ENCODE data around the gene AP5Z1. TPM values are rescaled to one million over a fixed set of nuclear protein-coding genes. Genes with fewer than 3 reads are reported as not detected.

The AP5Z1 gene
- total RNA-seq, 1 donor, result 35.5 TPM

DNA sequence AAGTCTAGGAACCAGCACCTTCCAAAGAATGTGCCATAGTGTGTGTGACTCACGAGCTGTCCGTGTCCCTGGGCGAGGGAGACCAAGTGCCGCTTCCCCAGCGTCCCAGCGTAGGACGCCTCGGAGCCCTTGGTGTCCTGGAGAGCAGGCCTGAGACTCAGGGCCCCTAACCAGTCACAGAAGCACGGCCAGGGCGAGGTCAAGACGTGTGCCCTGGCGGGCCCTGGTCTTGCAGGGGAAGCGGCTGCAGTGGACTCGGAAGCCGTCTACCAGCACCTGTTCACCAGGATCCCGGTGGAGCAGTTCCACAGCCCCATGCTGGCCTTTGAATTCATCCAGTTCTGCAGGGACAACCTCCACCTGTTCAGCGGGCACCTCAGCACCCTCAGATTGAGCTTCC is 10.6 kb downstream of the AP5Z1 start:
- TF ChIP-seq, protein P1, sequence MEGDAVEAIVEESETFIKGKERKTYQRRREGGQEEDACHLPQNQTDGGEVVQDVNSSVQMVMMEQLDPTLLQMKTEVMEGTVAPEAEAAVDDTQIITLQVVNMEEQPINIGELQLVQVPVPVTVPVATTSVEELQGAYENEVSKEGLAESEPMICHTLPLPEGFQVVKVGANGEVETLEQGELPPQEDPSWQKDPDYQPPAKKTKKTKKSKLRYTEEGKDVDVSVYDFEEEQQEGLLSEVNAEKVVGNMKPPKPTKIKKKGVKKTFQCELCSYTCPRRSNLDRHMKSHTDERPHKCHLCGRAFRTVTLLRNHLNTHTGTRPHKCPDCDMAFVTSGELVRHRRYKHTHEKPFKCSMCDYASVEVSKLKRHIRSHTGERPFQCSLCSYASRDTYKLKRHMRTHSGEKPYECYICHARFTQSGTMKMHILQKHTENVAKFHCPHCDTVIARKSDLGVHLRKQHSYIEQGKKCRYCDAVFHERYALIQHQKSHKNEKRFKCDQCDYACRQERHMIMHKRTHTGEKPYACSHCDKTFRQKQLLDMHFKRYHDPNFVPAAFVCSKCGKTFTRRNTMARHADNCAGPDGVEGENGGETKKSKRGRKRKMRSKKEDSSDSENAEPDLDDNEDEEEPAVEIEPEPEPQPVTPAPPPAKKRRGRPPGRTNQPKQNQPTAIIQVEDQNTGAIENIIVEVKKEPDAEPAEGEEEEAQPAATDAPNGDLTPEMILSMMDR (IDR thresholded peaks at IDR 0.05; ENCODE audit: insufficient read depth, low read length), result no peak
- H3K4me3 ChIP-seq (ENCODE audit: low read depth, low read length), result no peak overlapping the region
- no peak for DNase-seq (ENCODE audit: low read depth)

DNA sequence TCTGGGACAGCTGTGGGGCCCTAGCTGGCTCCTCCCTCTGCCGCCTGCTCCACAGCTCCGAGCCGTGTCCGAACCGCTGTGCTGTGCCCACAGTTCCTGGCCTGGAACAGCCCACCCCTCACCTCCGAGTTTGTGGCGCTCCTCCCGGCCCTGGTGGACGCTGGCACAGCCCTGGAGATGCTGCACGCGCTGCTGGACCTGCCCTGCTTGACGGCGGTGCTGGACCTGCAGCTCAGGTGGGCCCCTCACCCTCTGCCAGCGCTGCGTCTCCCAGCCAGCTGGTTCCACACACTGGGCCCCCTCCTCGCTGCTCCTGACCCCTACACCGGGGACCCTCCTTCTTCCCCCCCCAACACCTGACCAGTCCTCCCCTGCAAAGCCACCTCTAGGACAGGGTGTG is 12.1 kb downstream of the AP5Z1 start:
- no peak for DNase-seq (ENCODE audit: low read depth)
- TF ChIP-seq, protein P1 (IDR thresholded peaks at IDR 0.05; ENCODE audit: insufficient read depth, low read length), result no peak
- no peak overlapping the region for H3K4me3 ChIP-seq (ENCODE audit: low read depth, low read length)

DNA sequence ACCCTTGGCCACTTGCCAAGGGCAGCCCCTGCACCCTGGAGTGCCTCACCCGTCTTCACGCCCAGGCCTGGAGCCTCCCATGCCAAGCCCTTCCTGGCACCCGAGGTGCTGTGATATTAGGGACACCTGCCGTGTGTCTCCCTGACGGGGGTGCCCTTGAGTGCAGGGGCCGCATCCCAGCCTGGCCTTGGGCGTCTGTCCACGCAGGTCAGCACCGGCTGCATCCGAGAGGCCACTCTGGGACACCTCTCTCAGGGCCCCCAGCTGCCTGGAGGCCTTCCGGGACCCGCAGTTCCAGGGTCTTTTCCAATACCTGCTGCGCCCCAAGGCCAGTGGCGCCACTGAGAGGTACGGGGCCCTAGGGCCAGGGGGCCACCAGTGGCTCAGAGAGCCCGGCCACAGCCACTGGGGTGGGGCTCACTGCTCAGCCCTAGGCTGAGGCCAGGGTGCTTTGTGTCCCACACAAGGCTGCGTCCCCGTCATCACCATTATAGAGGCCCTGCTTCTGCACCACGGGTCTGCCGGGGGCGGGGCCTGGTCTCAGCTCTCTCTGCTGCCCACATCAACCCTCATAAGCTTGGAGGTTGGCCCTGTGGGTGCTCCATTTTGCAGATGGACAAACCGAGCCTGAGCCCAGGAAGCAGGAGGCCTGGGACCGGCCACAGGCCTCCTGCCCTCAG is 12.7 kb downstream of the AP5Z1 start:
- H3K4me3 ChIP-seq (ENCODE audit: low read depth, low read length), result no peak overlapping the region
- TF ChIP-seq, protein P1 (IDR thresholded peaks at IDR 0.05; ENCODE audit: insufficient read depth, low read length), result no peak
- no peak for DNase-seq (ENCODE audit: low read depth)

DNA sequence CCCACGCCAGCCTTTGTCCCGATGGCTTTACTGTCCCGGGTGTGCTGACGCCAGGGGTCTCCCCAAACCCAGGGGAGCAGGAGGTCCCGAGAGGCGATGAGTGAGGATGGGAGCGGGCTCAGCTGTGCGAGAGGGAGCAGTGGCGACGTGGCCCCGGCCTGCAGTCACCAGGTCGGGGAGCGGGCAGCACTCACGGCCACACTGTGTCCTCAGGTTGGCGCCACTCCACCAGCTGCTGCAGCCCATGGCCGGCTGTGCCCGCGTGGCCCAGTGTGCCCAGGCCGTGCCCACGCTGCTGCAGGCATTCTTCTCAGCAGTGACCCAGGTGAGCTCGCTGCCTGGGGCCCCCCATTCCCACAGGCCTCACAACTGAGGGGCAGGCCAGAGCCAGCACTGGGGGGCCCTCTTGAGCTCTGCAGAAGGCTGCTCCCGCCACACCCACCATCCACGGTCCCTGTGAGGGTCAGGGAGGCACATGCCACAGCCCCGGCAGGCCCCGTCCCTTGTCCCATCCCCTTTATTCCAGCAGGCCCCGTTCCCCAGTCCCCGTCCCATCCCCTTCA is 13.3 kb downstream of the AP5Z1 start:
- no peak for DNase-seq (ENCODE audit: low read depth)
- TF ChIP-seq, protein P1 (IDR thresholded peaks at IDR 0.05; ENCODE audit: insufficient read depth, low read length), result no peak
- H3K4me3 ChIP-seq (ENCODE audit: low read depth, low read length), result no peak overlapping the region

DNA sequence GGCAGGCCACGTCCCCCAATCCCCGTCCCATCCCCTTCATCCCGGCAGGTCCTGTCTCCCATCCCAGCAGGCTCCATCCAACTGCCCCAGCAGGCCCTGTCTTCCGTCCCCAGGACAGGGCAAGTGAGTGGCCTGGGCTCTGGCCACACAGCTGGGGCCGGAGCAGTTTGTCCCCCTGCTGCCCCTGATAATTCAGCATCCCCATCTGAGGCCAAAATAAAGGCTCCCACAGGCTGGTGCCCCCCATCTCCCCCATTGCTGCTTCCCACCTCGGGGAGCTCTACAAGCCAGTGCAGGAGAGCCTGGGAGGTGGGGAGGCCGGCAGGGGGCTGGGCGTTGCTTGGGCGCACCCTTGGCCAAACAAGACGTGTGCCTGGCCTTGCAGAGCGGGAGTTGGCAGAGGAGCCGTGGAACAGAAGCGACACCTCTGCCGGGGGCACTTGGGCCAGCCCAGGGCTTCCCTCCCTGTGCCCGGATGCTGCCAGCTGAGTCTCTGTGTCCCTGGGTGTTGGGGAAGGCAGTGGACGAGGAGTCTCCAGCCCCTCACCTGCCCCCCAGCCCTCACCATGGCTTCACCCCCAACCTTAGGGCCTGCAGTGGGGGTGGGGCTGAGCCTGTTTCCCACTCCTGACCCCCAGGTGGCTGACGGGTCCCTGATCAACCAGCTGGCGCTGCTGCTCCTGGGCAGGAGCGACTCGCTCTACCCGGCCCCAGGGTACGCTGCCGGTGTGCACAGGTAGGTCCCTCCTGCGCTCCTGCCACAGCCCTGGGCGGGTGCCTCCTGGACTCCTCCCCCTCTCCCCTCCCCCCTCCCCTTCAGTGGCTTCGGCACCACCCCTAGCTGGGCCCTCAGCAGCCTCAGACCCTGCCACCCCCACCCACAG is 14.0 kb downstream of the AP5Z1 start:
- no peak overlapping the region for H3K4me3 ChIP-seq (ENCODE audit: low read depth, low read length)
- no peak for DNase-seq (ENCODE audit: low read depth)
- TF ChIP-seq, protein P1 (IDR thresholded peaks at IDR 0.05; ENCODE audit: insufficient read depth, low read length), result no peak

DNA sequence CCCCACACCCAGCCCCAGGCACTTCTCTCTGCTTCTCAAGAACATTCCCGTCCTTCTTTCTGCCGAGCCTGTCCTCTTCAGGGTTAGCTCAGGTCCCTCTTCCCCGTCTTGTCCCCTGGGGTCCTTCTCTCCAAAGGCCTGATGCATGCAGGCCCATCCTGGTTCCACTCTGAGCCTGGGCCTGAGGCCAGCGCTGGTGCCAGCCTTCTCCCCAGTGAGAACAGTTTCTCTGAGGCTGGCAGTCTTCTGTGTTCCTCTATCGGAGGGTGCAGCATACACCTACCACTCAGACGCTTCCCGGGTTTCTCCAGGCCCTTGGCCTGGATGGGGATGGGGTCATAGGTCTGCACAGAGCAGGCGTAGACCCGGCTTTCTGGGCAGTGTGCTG is 14.6 kb downstream of the AP5Z1 start:
- DNase-seq (ENCODE audit: low read depth), result no peak
- TF ChIP-seq, protein P1 (IDR thresholded peaks at IDR 0.05; ENCODE audit: insufficient read depth, low read length), result no peak
- H3K4me3 ChIP-seq (ENCODE audit: low read depth, low read length), result no peak overlapping the region
